Mesenchymal stem cell (in vitro differentiated cells and primary cell): ENCODE data around the gene SPATA46. TPM values are rescaled to one million over a fixed set of nuclear protein-coding genes. Genes with fewer than 3 reads are reported as not detected.

ENCODE experiments used
- DNase-seq: peaks from one replicate; pipeline ENCODE4 v3.0.0-alpha.2; 2013
- H2AFZ ChIP-seq: one replicate; pipeline ENCODE4 v1.6.1; 2013; ENCODE audit warnings: low read depth, mild to moderate bottlenecking, control low read depth, inconsistent platforms, low read length, moderate library complexity
- H2AK5ac ChIP-seq: 2 replicates; pipeline ENCODE4 v1.6.1; 2013; ENCODE audit warnings: low read length, moderate library complexity, mild to moderate bottlenecking, inconsistent platforms; ENCODE audit not compliant: severe bottlenecking
- H2BK120ac ChIP-seq: one replicate; pipeline ENCODE4 v1.6.1; 2013; ENCODE audit warnings: low read depth, mild to moderate bottlenecking, inconsistent platforms, low read length, moderate library complexity
- H2BK12ac ChIP-seq, 2 experiments: one replicate each; pipeline ENCODE4 v1.6.1; 2013; ENCODE audit warnings: inconsistent platforms in 2 of 2, low read length in 2 of 2, mild to moderate bottlenecking in 2 of 2, moderate library complexity in 2 of 2, control low read depth in 1 of 2
- H2BK15ac ChIP-seq: one replicate; pipeline ENCODE4 v1.6.1; 2013; ENCODE audit warnings: mild to moderate bottlenecking, low read depth, inconsistent platforms; ENCODE audit not compliant: poor library complexity, severe bottlenecking
- H2BK5ac ChIP-seq: 2 replicates; pipeline ENCODE4 v1.6.1; 2013; ENCODE audit warnings: low read depth, mild to moderate bottlenecking, low read length, control low read depth, inconsistent platforms; ENCODE audit not compliant: poor library complexity, severe bottlenecking
- H3K14ac ChIP-seq, 2 experiments: one replicate each; pipeline ENCODE4 v1.6.1; 2013; ENCODE audit warnings: inconsistent platforms in 2 of 2, low read length in 2 of 2, control low read depth in 1 of 2, mild to moderate bottlenecking in 1 of 2, moderate library complexity in 1 of 2
- H3K18ac ChIP-seq, 2 experiments: one replicate each; pipeline ENCODE4 v1.6.1; 2013; ENCODE audit warnings: inconsistent platforms in 2 of 2, low read length in 2 of 2, control low read depth in 1 of 2, low read depth in 1 of 2, mild to moderate bottlenecking in 1 of 2
- H3K23ac ChIP-seq, 2 experiments: one replicate each; pipeline ENCODE4 v1.6.1; 2013; ENCODE audit warnings: inconsistent platforms in 2 of 2, low read length in 2 of 2, mild to moderate bottlenecking in 2 of 2, moderate library complexity in 2 of 2, control low read depth in 1 of 2
- H3K27ac ChIP-seq: 2 replicates; pipeline ENCODE4 v1.5.1; 2013; ENCODE audit warnings: mild to moderate bottlenecking, moderate library complexity, low read length, control low read depth, inconsistent platforms; ENCODE audit not compliant: poor library complexity, severe bottlenecking
- H3K27me3 ChIP-seq, 2 experiments: 2 replicates each; pipeline versions ENCODE4 v1.6.1 to v1.7.0; 2013; ENCODE audit warnings: low read length in 2 of 2, mild to moderate bottlenecking in 2 of 2, moderate library complexity in 2 of 2, control low read depth in 1 of 2, inconsistent platforms in 1 of 2; ENCODE audit not compliant: control insufficient read depth in 1 of 2, insufficient read depth in 1 of 2
- H3K36me3 ChIP-seq, 2 experiments: 2 replicates each; pipeline versions ENCODE4 v1.6.1 to v1.7.0; 2013; ENCODE audit warnings: low read length in 2 of 2, control low read depth in 1 of 2, inconsistent platforms in 1 of 2, low read depth in 1 of 2, mild to moderate bottlenecking in 1 of 2; ENCODE audit not compliant: insufficient read depth in 2 of 2, control insufficient read depth in 1 of 2
- H3K4ac ChIP-seq, 2 experiments: one replicate each; pipeline ENCODE4 v1.6.1; 2013; ENCODE audit warnings: inconsistent platforms in 2 of 2, low read length in 2 of 2, mild to moderate bottlenecking in 2 of 2, moderate library complexity in 2 of 2, control low read depth in 1 of 2, low read depth in 1 of 2
- H3K4me1 ChIP-seq: 2 replicates; pipeline ENCODE4 v1.6.1; 2013; ENCODE audit warnings: low read depth, low read length, control low read depth; ENCODE audit not compliant: control insufficient read depth, insufficient read depth
- H3K4me2 ChIP-seq: 2 replicates; pipeline ENCODE4 v1.6.1; 2013; ENCODE audit warnings: low read length, mild to moderate bottlenecking, inconsistent platforms; ENCODE audit not compliant: poor library complexity, severe bottlenecking
- H3K4me3 ChIP-seq, 2 experiments: 2 replicates each; pipeline versions ENCODE4 v1.5.1 to v1.7.0; 2013; ENCODE audit warnings: low read length in 2 of 2, mild to moderate bottlenecking in 2 of 2, control low read depth in 1 of 2, low read depth in 1 of 2; ENCODE audit not compliant: insufficient read depth in 1 of 2
- H3K79me1 ChIP-seq: replicated peaks from 2 replicates; pipeline ENCODE4 v1.6.1; 2013; ENCODE audit warnings: mild to moderate bottlenecking, control low read depth, low read length, inconsistent platforms; ENCODE audit not compliant: poor library complexity, severe bottlenecking
- H3K9ac ChIP-seq: 2 replicates; pipeline ENCODE4 v1.7.0; 2013; ENCODE audit warnings: mild to moderate bottlenecking, low read length, moderate library complexity
- H3K9me3 ChIP-seq: 2 replicates; pipeline ENCODE4 v1.7.0; 2013; ENCODE audit warnings: mild to moderate bottlenecking, low read length; ENCODE audit not compliant: control insufficient read depth
- H4K8ac ChIP-seq: one replicate; pipeline ENCODE4 v1.6.1; 2013; ENCODE audit warnings: inconsistent platforms, mild to moderate bottlenecking, low read length, moderate library complexity
- H4K91ac ChIP-seq: one replicate; pipeline ENCODE4 v1.6.1; 2013; ENCODE audit warnings: mild to moderate bottlenecking, low read length, inconsistent platforms
- WGBS: methylation state at CpG from one replicate; pipeline ENCODE4 v1.1.7; 2013; ENCODE audit warnings: mixed read lengths; 5-methylcytosine and 5-hydroxymethylcytosine counted together
- polyA plus RNA-seq, 2 experiments: library from polyadenylated mRNA; stranded (reverse); fragments of 200-250 nt; gene quantifications; one replicate each; pipeline ENCODE4 v1.2.3, GENCODE V29; 2013

SPATA46 gene
- not detected for polyA plus RNA-seq (2013, experiment 1 of 2)
- not detected for polyA plus RNA-seq (2013, experiment 2 of 2)

- Histone ChIP-seq H2BK12ac (no peak within 1 kb of the TSS), H3K4ac (no peak within 1 kb of the TSS), H4K8ac (no peak within 1 kb of the TSS), H3K4me1 (peaks cover 23% of the 10 kb centered on the region), H3K4me2 (no peak within 1 kb of the TSS), H3K27ac (no peak within 1 kb of the TSS), H3K4me3 (no peak within 1 kb of the TSS), H3K18ac (no peak within 1 kb of the TSS), H2AFZ (no peak within 1 kb of the TSS), H2BK5ac (no peak within 1 kb of the TSS), H3K27me3 (peaks cover 0 to 4% of the 10 kb centered on the region in 2 experiments), H2BK120ac (no peak within 1 kb of the TSS), H2AK5ac (no peak within 1 kb of the TSS), H4K91ac (no peak within 1 kb of the TSS), H3K36me3 (no peaks in the 10 kb centered on the region), H3K23ac (no peak within 1 kb of the TSS), H3K9me3 (no peaks in the 10 kb centered on the region), H3K14ac (no peak within 1 kb of the TSS), H2BK15ac (no peak within 1 kb of the TSS), H3K79me1 (no peaks in the 10 kb centered on the region), H3K9ac (no peak within 1 kb of the TSS)
- no peak for DNase-seq
- whole genome bisulfite sequencing: 94% methylated on average over 5 of the region's 5 CpGs
Observed at GRCh38 chr1:162376691-162377090, at the start of gene SPATA46. Gene SPATA46 (minus strand): TSS chr1:162376854. CDS start chr1:162376790, 64 bp downstream.

GRCh38 chr1:162422662-162423375 lies 46.2 kb upstream of the SPATA46 start:
- WGBS: 93% methylated on average over 9 of the region's 10 CpGs

GRCh38 chr1:162421258-162422164 lies 44.9 kb upstream of the SPATA46 start:
- Histone ChIP-seq H3K9ac (no peak overlapping the region), H3K9me3 (no peaks in the 10 kb centered on the region), H2AK5ac (no peak overlapping the region), H3K14ac (no peak overlapping the region), H3K23ac (no peak overlapping the region), H3K79me1 (no peaks in the 10 kb centered on the region), H3K4me3 (no peak overlapping the region), H4K91ac (no peak overlapping the region), H2BK5ac (no peak overlapping the region), H3K18ac (no peak overlapping the region), H3K4me1 (no peaks in the 10 kb centered on the region), H2BK12ac (no peak overlapping the region), H3K4me2 (no peak overlapping the region), H4K8ac (no peak overlapping the region), H3K27me3 (no peaks in the 10 kb centered on the region), H3K27ac (no peak overlapping the region), H2BK120ac (no peak overlapping the region), H3K36me3 (no peaks in the 10 kb centered on the region), H2BK15ac (no peak overlapping the region), H2AFZ (no peak overlapping the region), H3K4ac (no peak overlapping the region)
- WGBS: 80% methylated on average over 2 of the region's 5 CpGs
- DNase-seq: no peak

More at GRCh38 chr1:162422662-162423375, 46.2 kb upstream of the SPATA46 start:
- no peak overlapping the region for H3K4me3 ChIP-seq
- H3K9ac ChIP-seq: no peak overlapping the region
- H3K14ac ChIP-seq: no peak overlapping the region
- no peaks in the 10 kb centered on the region for H3K79me1 ChIP-seq
- H3K27me3 ChIP-seq: no peaks in the 10 kb centered on the region
- no peak overlapping the region for H3K4ac ChIP-seq
- H3K9me3 ChIP-seq: no peaks in the 10 kb centered on the region
- H3K18ac ChIP-seq: no peak overlapping the region
- no peak overlapping the region for H4K8ac ChIP-seq
- no peak overlapping the region for H2BK15ac ChIP-seq
- no peak overlapping the region for H2BK12ac ChIP-seq
- H3K27ac ChIP-seq: no peak overlapping the region
- H3K4me1 ChIP-seq: no peaks in the 10 kb centered on the region
- no peak overlapping the region for H4K91ac ChIP-seq
- no peak overlapping the region for H2AK5ac ChIP-seq
- DNase-seq: no peak
- H3K4me2 ChIP-seq: no peak overlapping the region
- no peak overlapping the region for H2BK120ac ChIP-seq
- no peaks in the 10 kb centered on the region for H3K36me3 ChIP-seq
- no peak overlapping the region for H3K23ac ChIP-seq
- no peak overlapping the region for H2BK5ac ChIP-seq
- no peak overlapping the region for H2AFZ ChIP-seq

GRCh38 chr1:162420120-162420519 lies 43.5 kb upstream of the SPATA46 start:
- Histone ChIP-seq H4K8ac (no peak overlapping the region), H3K14ac (no peak overlapping the region), H3K4ac (no peak overlapping the region), H3K27me3 (no peaks in the 10 kb centered on the region), H3K4me3 (no peak overlapping the region), H3K27ac (no peak overlapping the region), H2AK5ac (no peak overlapping the region), H4K91ac (no peak overlapping the region), H3K79me1 (no peaks in the 10 kb centered on the region), H3K23ac (no peak overlapping the region), H2BK15ac (no peak overlapping the region), H2BK120ac (no peak overlapping the region), H3K9me3 (peaks cover 6% of the 10 kb centered on the region), H2BK12ac (no peak overlapping the region), H3K4me1 (no peaks in the 10 kb centered on the region), H2AFZ (no peak overlapping the region), H3K18ac (no peak overlapping the region), H3K9ac (no peak overlapping the region), H2BK5ac (no peak overlapping the region), H3K4me2 (no peak overlapping the region), H3K36me3 (no peaks in the 10 kb centered on the region)
- no peak for DNase-seq
- 74% methylated on average over 3 of the region's 3 CpGs for whole genome bisulfite sequencing
